Nephron progenitor cell (in vitro differentiated cells): Measurements from ENCODE around the gene NWD2.

Source experiments
- DNase-seq: peaks from one replicate; pipeline ENCODE4 v3.0.0; 2021
- H3K27ac Mint-ChIP-seq: 2 replicates; pipeline ENCODE4 v1.8.0; 2021; ENCODE audit warnings: mild to moderate bottlenecking, moderate library complexity, mixed read lengths
- H3K27me3 Mint-ChIP-seq: 2 replicates; pipeline ENCODE4 v1.8.0; 2021; ENCODE audit warnings: mild to moderate bottlenecking, low read depth, mixed read lengths; ENCODE audit not compliant: poor library complexity
- H3K36me3 Mint-ChIP-seq: 2 replicates; pipeline ENCODE4 v1.8.0; 2021; ENCODE audit warnings: low read depth, mixed read lengths
- H3K4me1 Mint-ChIP-seq: 2 replicates; pipeline ENCODE4 v1.8.0; 2021; ENCODE audit warnings: mixed read lengths
- H3K4me3 Mint-ChIP-seq: 2 replicates; pipeline ENCODE4 v1.8.0; 2021; ENCODE audit warnings: mild to moderate bottlenecking, moderate library complexity, mixed read lengths
- H3K9me3 Mint-ChIP-seq: 2 replicates; pipeline ENCODE4 v1.8.0; 2021; ENCODE audit warnings: mild to moderate bottlenecking, moderate library complexity, mixed read lengths
- TF ChIP-seq, protein P1 (sequence below): fragments of 200-600 bp; sonication (generic); IDR thresholded peaks from 2 replicates; pipeline ENCODE4 v1.5.0; 2021; ENCODE audit warnings: antibody characterized with exemption

The NWD2 gene

GRCh38 chr4:37481547-37482122, 237.1 kb downstream of the NWD2 start:
- Mint-ChIP-seq H3K27ac (no peak overlapping the region), H3K4me3 (no peak overlapping the region), H3K27me3 (peaks cover 8% of the 10 kb centered on the region), H3K9me3 (no peaks in the 10 kb centered on the region), H3K36me3 (no peaks in the 10 kb centered on the region), H3K4me1 (peaks cover 22% of the 10 kb centered on the region)
- no peak for DNase-seq
- TF ChIP-seq, protein P1, sequence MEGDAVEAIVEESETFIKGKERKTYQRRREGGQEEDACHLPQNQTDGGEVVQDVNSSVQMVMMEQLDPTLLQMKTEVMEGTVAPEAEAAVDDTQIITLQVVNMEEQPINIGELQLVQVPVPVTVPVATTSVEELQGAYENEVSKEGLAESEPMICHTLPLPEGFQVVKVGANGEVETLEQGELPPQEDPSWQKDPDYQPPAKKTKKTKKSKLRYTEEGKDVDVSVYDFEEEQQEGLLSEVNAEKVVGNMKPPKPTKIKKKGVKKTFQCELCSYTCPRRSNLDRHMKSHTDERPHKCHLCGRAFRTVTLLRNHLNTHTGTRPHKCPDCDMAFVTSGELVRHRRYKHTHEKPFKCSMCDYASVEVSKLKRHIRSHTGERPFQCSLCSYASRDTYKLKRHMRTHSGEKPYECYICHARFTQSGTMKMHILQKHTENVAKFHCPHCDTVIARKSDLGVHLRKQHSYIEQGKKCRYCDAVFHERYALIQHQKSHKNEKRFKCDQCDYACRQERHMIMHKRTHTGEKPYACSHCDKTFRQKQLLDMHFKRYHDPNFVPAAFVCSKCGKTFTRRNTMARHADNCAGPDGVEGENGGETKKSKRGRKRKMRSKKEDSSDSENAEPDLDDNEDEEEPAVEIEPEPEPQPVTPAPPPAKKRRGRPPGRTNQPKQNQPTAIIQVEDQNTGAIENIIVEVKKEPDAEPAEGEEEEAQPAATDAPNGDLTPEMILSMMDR, result no peak

DNA sequence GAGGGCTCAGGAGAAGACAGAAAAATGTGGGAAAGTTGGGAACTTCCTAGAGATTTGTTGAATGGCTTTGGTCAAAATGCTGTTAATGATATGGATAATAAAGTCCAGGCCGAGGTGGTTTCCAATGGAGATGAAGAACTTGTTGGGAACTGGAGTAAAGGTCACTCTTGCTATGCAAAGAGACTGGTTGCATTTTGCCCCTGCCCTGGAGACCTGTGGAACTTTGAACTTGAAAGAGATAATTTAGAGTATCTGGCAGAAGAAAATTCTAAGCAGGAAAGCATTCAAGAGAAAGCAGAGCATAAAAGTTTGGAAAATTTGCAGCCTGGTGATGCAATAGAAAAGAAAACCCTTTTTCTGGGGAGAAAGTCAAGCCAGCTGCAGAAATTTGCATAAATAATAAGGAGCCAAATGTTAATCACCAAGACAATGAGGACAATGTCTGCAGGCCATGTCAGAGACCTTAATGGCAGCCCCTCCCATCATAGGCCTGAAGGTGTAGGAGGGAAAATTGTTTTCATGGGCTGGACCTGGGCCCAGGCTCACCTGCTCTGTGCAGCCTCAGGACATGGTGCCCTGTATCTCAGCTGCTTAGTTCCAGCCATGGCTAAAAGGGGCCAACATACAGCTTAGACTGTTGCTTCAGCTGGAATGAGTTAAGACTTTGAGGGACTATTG, 237.8 kb downstream of the NWD2 start:
- DNase-seq, result no peak
- Mint-ChIP-seq H3K36me3 (no peaks in the 10 kb centered on the region), H3K4me3 (no peak overlapping the region), H3K4me1 (peaks cover 22% of the 10 kb centered on the region), H3K9me3 (no peaks in the 10 kb centered on the region), H3K27me3 (peaks cover 8% of the 10 kb centered on the region), H3K27ac (no peak overlapping the region)
- TF ChIP-seq, protein P1, result no peak

DNA sequence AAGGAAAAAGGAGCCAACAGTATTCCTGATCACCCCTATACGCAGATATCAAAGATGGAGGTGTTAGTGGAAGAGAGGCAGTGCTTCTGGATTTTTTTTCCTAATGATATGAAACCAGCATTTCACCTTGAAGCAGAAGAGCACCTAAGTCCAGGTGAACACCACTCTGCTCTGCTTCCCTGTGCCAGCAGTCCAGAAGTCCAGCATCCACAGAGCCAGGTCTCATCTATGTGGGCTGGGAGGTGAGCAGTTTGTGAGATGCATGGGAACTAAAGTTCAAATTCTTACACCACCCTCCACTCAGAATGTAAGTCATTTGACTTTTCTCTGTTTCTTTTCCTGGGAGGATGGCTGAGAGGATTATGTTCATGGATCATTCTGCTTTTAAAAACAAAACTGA, 239.1 kb downstream of the NWD2 start:
- TF ChIP-seq, protein P1, result no peak
- H3K36me3 Mint-ChIP-seq, result no peaks in the 10 kb centered on the region
- peaks cover 22% of the 10 kb centered on the region for H3K4me1 Mint-ChIP-seq
- no peak overlapping the region for H3K4me3 Mint-ChIP-seq
- no peak overlapping the region for H3K27ac Mint-ChIP-seq
- H3K27me3 Mint-ChIP-seq, result peaks cover 8% of the 10 kb centered on the region
- no peaks in the 10 kb centered on the region for H3K9me3 Mint-ChIP-seq
- no peak for DNase-seq

DNA sequence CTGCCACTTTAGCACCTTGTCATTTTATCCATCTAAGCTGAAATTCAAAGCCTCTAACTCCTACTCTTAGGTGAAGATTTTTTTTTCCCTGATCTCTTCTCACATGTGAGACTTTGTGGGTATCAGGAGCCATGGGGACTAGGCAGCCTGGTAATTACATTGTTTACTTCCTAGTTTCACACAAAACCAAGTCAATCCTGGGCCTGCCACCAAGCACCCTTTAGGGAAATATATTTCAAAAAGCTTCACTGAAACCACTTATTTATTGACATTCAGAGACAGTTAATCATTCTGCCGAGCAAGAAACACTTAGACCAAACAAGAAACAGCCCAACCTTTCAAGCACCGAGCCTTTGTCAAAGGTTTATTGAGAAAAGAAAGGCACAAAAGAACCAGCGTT, 241.6 kb downstream of the NWD2 start:
- Mint-ChIP-seq H3K27ac (no peak overlapping the region), H3K4me3 (no peak overlapping the region)
- TF ChIP-seq, protein P1, result no peak

GRCh38 chr4:37487668-37488067, 243.1 kb downstream of the NWD2 start:
- DNase-seq, result no peak
- Mint-ChIP-seq H3K4me3 (no peak overlapping the region), H3K9me3 (no peaks in the 10 kb centered on the region), H3K27ac (no peak overlapping the region), H3K27me3 (peaks cover 4% of the 10 kb centered on the region), H3K36me3 (no peaks in the 10 kb centered on the region), H3K4me1 (peaks cover 4% of the 10 kb centered on the region)
- TF ChIP-seq, protein P1, result no peak

More for the DNA sequence above, 241.6 kb downstream of the NWD2 start:
- Mint-ChIP-seq H3K27me3 (peaks cover 4% of the 10 kb centered on the region), H3K36me3 (no peaks in the 10 kb centered on the region), H3K4me1 (peaks cover 9% of the 10 kb centered on the region), H3K9me3 (no peaks in the 10 kb centered on the region)
- no peak for DNase-seq

- H3K9me3 Mint-ChIP-seq, result peaks cover 1% of the 10 kb centered on the region
- H3K4me1 Mint-ChIP-seq, result peaks cover 4% of the 10 kb centered on the region
- H3K27me3 Mint-ChIP-seq, result peaks cover 10% of the 10 kb centered on the region
Measured at GRCh38 chr4:37489697-37490096, 245.2 kb downstream of the NWD2 start.

More at GRCh38 chr4:37489697-37490096, 245.2 kb downstream of the NWD2 start:
- H3K27ac Mint-ChIP-seq, result no peak overlapping the region
- no peak overlapping the region for H3K4me3 Mint-ChIP-seq
- H3K36me3 Mint-ChIP-seq, result no peaks in the 10 kb centered on the region
- no peak for DNase-seq
- TF ChIP-seq, protein P1, result no peak
